OCI-LY7 (cell line): ENCODE results near the gene GIPC2. TPM values are rescaled to one million over a fixed set of nuclear protein-coding genes. Genes with fewer than 3 reads are reported as not detected.

Experiments
- BruUV-seq: library from RNA; stranded (reverse); fragments of 400-500 nt; replicated peaks from 2 replicates; lab custom pipeline; 2021; lab: Mats Ljungman, UMichigan
- CTCF ChIA-PET: fragments of 300-600 bp; sonication (Branson Sonifier 250); formaldehyde crosslinking; loops from one replicate; lab custom pipeline; 2022; ENCODE audit warnings: antibody characterized with exemption; ENCODE audit not compliant: unreplicated experiment; lab: Charles Lee
- POLR2A ChIA-PET: fragments of 300-600 bp; sonication (Branson Sonifier 250); formaldehyde crosslinking; loops from one replicate; lab custom pipeline; 2022; ENCODE audit warnings: antibody characterized with exemption; lab: Charles Lee
- DNase-seq: peaks from one replicate; pipeline ENCODE4 v3.0.0-alpha.2; 2015; ENCODE audit warnings: low spot score
- H2AFZ ChIP-seq: fragments of 200-600 bp; sonication (generic), shearing (Covaris generic); 2 replicates; pipeline ENCODE4 v1.6.1; 2014; ENCODE audit warnings: mild to moderate bottlenecking, antibody characterized with exemption, low read length, moderate library complexity
- H3K27ac ChIP-seq: fragments of 200-600 bp; sonication (generic); 2 replicates; pipeline ENCODE4 v1.5.1; 2014; ENCODE audit warnings: mixed run types, low read depth, mild to moderate bottlenecking, moderate library complexity, low read length, inconsistent platforms; ENCODE audit not compliant: poor library complexity, severe bottlenecking
- H3K36me3 ChIP-seq: fragments of 200-600 bp; sonication (generic); 2 replicates; pipeline ENCODE4 v1.6.1; 2014; ENCODE audit warnings: mild to moderate bottlenecking, antibody characterized with exemption, low read length, moderate library complexity, mixed read lengths; ENCODE audit not compliant: insufficient read depth
- H3K4me1 ChIP-seq: fragments of 200-600 bp; sonication (generic); 2 replicates; pipeline ENCODE4 v1.5.1; 2014; ENCODE audit warnings: mild to moderate bottlenecking, low read length; ENCODE audit not compliant: insufficient read depth, poor library complexity, severe bottlenecking
- H3K4me2 ChIP-seq: fragments of 200-600 bp; sonication (generic); 2 replicates; pipeline ENCODE4 v1.6.1; 2014; ENCODE audit warnings: mild to moderate bottlenecking, low read length
- H3K4me3 ChIP-seq: fragments of 200-600 bp; sonication (generic); 2 replicates; pipeline ENCODE4 v1.5.1; 2014; ENCODE audit warnings: mild to moderate bottlenecking, low read depth, low read length; ENCODE audit not compliant: poor library complexity, severe bottlenecking
- H3K79me2 ChIP-seq: fragments of 200-600 bp; sonication (generic); 2 replicates; pipeline ENCODE4 v1.6.1; 2016; ENCODE audit warnings: low read depth, mild to moderate bottlenecking, low read length, moderate library complexity, mixed read lengths; ENCODE audit not compliant: insufficient read depth
- H3K9me2 ChIP-seq: fragments of 200-600 bp; sonication (generic); 2 replicates; pipeline ENCODE4 v1.6.1; 2016; ENCODE audit warnings: mild to moderate bottlenecking, low read length, mixed read lengths; ENCODE audit not compliant: insufficient read depth
- H3K9me3 ChIP-seq: fragments of 200-600 bp; sonication (generic); 2 replicates; pipeline ENCODE4 v1.6.1; 2014; ENCODE audit warnings: mild to moderate bottlenecking, mixed run types, low read length, mixed read lengths
- H4K20me1 ChIP-seq: fragments of 200-600 bp; sonication (generic); 2 replicates; pipeline ENCODE4 v1.6.1; 2014; ENCODE audit warnings: mild to moderate bottlenecking, antibody characterized with exemption, low read length, moderate library complexity, mixed read lengths; ENCODE audit not compliant: insufficient read depth
- CTCF ChIP-seq: fragments of 200-600 bp; sonication (generic); conservative IDR thresholded peaks from 2 replicates; pipeline ENCODE4 v1.5.1; 2014; ENCODE audit warnings: mild to moderate bottlenecking, antibody characterized with exemption, low read length, moderate library complexity, mixed read lengths
- EZH2phosphoT487 ChIP-seq: fragments of 200-600 bp; sonication (generic); IDR thresholded peaks from 2 replicates; pipeline ENCODE4 v1.6.1; 2018; ENCODE audit warnings: low read depth, borderline replicate concordance, mild to moderate bottlenecking, mixed run types, antibody characterized with exemption, low read length, moderate library complexity, mixed read lengths
- intact Hi-C: fragments of 100-400 bp; cut with micrococcal nuclease; formaldehyde crosslinking; loops from one replicate; pipeline ENCODE4 v1.10.0; 2022; ENCODE audit not compliant: unreplicated experiment
- total RNA-seq, 2 experiments: library from RNA; depleted of rRNA in 1 of 2; stranded (reverse); fragments of >200 nt in 1 of 2; shearing (Covaris generic) in 1 of 2; gene quantifications; 2 replicates each; pipeline ENCODE4 v1.2.3, GENCODE V29; 2014 to 2022

Gene GIPC2
- total RNA-seq, 2 experiments from 2014 or later = not detected

GRCh38 chr1:78176448-78176847, 130.7 kb downstream of the GIPC2 start:
- Histone ChIP-seq H3K9me2 (no peaks in the 10 kb centered on the region), H3K4me2 (no peak overlapping the region), H3K27ac (no peak overlapping the region), H3K4me3 (no peak overlapping the region), H2AFZ (no peak overlapping the region), H3K79me2 (no peaks in the 10 kb centered on the region), H4K20me1 (no peaks in the 10 kb centered on the region), H3K9me3 (no peaks in the 10 kb centered on the region), H3K36me3 (no peaks in the 10 kb centered on the region), H3K4me1 (no peaks in the 10 kb centered on the region)
- POLR2A ChIA-PET = no interaction called here
- CTCF ChIA-PET = no interaction called here
- no peak for DNase-seq
- intact Hi-C loops = no loop called here
- no TSS peak for BruUV-seq
- TF ChIP-seq CTCF = no peak
- TF ChIP-seq EZH2phosphoT487 = no peak

- Histone ChIP-seq H4K20me1 (no peaks in the 10 kb centered on the region), H3K27ac (no peak overlapping the region), H3K79me2 (no peaks in the 10 kb centered on the region), H2AFZ (no peak overlapping the region), H3K4me1 (no peaks in the 10 kb centered on the region), H3K4me2 (no peak overlapping the region), H3K4me3 (no peak overlapping the region), H3K9me2 (no peaks in the 10 kb centered on the region), H3K9me3 (no peaks in the 10 kb centered on the region), H3K36me3 (no peaks in the 10 kb centered on the region)
- BruUV-seq = no TSS peak
- CTCF ChIA-PET = no interaction called here
- TF ChIP-seq CTCF (no peak), EZH2phosphoT487 (no peak)
- intact Hi-C loops = no loop called here
- DNase-seq = no peak
- POLR2A ChIA-PET = interaction anchor here (0.6 kb wide), 1 partner anchor 48 kb away, joined by 3 read pairs; no protein-coding TSS in a partner anchor
Observed at GRCh38 chr1:78177708-78178270, 132.0 kb downstream of the GIPC2 start.

GRCh38 chr1:78178816-78179215, 133.1 kb downstream of the GIPC2 start:
- H3K4me3 ChIP-seq = no peak overlapping the region
- ChIA-PET POLR2A (no interaction called here), CTCF (no interaction called here)
- no peaks in the 10 kb centered on the region for H3K79me2 ChIP-seq
- no peak overlapping the region for H3K27ac ChIP-seq
- no TSS peak for BruUV-seq
- no peaks in the 10 kb centered on the region for H3K4me1 ChIP-seq
- no peak for DNase-seq
- no peak overlapping the region for H3K4me2 ChIP-seq
- no peaks in the 10 kb centered on the region for H3K36me3 ChIP-seq
- intact Hi-C loops = no loop called here
- TF ChIP-seq EZH2phosphoT487 (no peak), CTCF (no peak)
- H3K9me2 ChIP-seq = no peaks in the 10 kb centered on the region
- no peaks in the 10 kb centered on the region for H4K20me1 ChIP-seq
- H3K9me3 ChIP-seq = no peaks in the 10 kb centered on the region
- no peak overlapping the region for H2AFZ ChIP-seq
